22Rv1 (cell line): ENCODE results near the gene FADS2.

Experiments
- H3K27ac ChIP-seq: fragments of 450-650 bp; 2 replicates; pipeline ENCODE4 v1.5.1; 2017
- CTCF ChIP-seq: fragments of 450-650 bp; IDR thresholded peaks from 2 replicates; pipeline ENCODE4 v1.5.1; 2017; ENCODE audit warnings: mild to moderate bottlenecking
- ZFX ChIP-seq: fragments of 450-650 bp; IDR thresholded peaks from 2 replicates; pipeline ENCODE4 v1.6.1; 2017; ENCODE audit warnings: antibody characterized with exemption, borderline replicate concordance

FADS2 gene

GRCh38 chr11:61842528-61842820 is 14.4 kb downstream of the FADS2 start:
- no peak overlapping the region for H3K27ac ChIP-seq
- TF ChIP-seq CTCF (no peak), ZFX (no peak)

- H3K27ac ChIP-seq, result no peak overlapping the region
- TF ChIP-seq CTCF, result no peak
- no peak for TF ChIP-seq ZFX
Observed at GRCh38 chr11:61844909-61845565, 16.9 kb downstream of the FADS2 start.

- no peak for TF ChIP-seq CTCF
- no peak for TF ChIP-seq ZFX
- no peak overlapping the region for H3K27ac ChIP-seq
Observed at GRCh38 chr11:61846362-61847020, 18.4 kb downstream of the FADS2 start.

GRCh38 chr11:61847914-61848581 is 19.9 kb downstream of the FADS2 start:
- no peak overlapping the region for H3K27ac ChIP-seq
- no peak for TF ChIP-seq CTCF
- no peak for TF ChIP-seq ZFX

GRCh38 chr11:61848631-61849030 is 20.5 kb downstream of the FADS2 start:
- no peak overlapping the region for H3K27ac ChIP-seq
- TF ChIP-seq CTCF (no peak), ZFX (no peak)

- TF ChIP-seq ZFX (no peak), CTCF (no peak)
- H3K27ac ChIP-seq, result no peak overlapping the region
Observed at GRCh38 chr11:61850687-61851086, 22.6 kb downstream of the FADS2 start.
